ENCODE measurements around the gene GOLM1. TPM values are rescaled to one million over a fixed set of nuclear protein-coding genes. Genes with fewer than 3 reads are reported as not detected.

GOLM1 gene
- total RNA-seq, 1 experiment from 2014 or later = 75.1 TPM

DNA sequence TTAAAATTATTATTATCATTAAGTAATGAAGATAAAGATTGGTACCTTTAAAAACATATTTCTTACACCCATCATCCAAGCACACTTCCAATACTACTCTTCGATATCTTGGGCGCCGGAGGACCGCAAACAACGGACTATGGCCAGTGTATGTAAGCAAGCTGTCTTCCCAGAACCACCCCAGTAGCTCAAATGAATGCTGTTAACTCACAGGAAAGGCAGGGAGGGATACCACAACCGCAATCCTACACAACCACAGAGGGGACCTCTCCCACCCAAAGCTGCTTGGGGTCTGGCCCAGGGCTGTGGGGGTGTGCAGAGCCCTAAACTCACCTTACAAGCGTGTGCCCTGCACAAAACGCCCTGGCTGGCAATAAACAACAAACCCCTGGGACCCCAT, 20.6 kb downstream of the GOLM1 start:
- TF ChIP-seq ZNF232 (CRISPR knock-in tag; IDR thresholded peaks at IDR 0.05) = no peak
- no peak for TF ChIP-seq NFATC4 (CRISPR knock-in tag; IDR thresholded peaks at IDR 0.05)
- TF ChIP-seq ZNF219 (CRISPR knock-in tag; IDR thresholded peaks at IDR 0.05; ENCODE audit: borderline replicate concordance) = no peak
- TF ChIP-seq ZNF396 (CRISPR knock-in tag; IDR thresholded peaks at IDR 0.05; ENCODE audit: borderline replicate concordance) = no peak
- ChIA-PET CTCF (interaction anchor here (1.1 to 2.2 kb wide), 2 partner anchors 108 to 122 kb away, joined by 3 to 4 read pairs; no protein-coding TSS in a partner anchor), POLR2A (no interaction called here)
- Mint-ChIP-seq H3K36me3 (peaks cover 29% of the 10 kb centered on the region), H3K27ac (no peak overlapping the region), H3K4me1 (peaks cover 35% of the 10 kb centered on the region), H3K4me3 (no peak overlapping the region), H3K9me3 (0 out of 2 replicates have a peak, but pooled peaks cover 4% of the 10 kb centered on the region), H3K27me3 (ENCODE audit: low read depth) (no peaks in the 10 kb centered on the region)
- DNase-seq (ENCODE audit: low spot score) (no peak), ATAC-seq (no peak)

DNA sequence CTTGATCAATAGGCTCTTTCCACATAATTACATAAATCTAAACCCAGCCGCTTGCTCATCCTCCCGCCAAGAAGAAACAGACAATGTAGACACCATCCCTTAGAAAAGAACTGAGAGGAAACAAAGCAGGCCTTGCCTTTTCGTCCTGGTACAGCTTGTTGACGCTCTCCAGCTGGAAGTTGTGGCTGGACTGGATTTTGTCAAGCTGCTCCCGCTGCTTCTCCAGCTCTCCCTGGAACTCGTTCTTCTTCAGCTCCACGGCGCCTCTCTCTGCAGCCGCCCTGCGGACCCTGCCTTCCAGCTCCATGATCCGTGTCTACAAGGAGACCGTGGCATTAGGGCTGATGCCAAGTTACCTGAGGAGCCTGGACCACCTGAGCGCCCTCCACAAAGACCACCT, 22.1 kb downstream of the GOLM1 start:
- ChIA-PET CTCF (interaction anchor here (1.1 to 2.8 kb wide), 3 partner anchors 32 to 125 kb away, joined by 3 to 14 read pairs (median 9); no protein-coding TSS in a partner anchor), POLR2A (no interaction called here)
- Mint-ChIP-seq H3K9me3 (no peaks in the 10 kb centered on the region), H3K4me1 (peaks cover 25% of the 10 kb centered on the region), H3K27ac (no peak overlapping the region), H3K4me3 (no peak overlapping the region), H3K27me3 (ENCODE audit: low read depth) (no peaks in the 10 kb centered on the region), H3K36me3 (peaks cover 29% of the 10 kb centered on the region)
- TF ChIP-seq, protein P1, sequence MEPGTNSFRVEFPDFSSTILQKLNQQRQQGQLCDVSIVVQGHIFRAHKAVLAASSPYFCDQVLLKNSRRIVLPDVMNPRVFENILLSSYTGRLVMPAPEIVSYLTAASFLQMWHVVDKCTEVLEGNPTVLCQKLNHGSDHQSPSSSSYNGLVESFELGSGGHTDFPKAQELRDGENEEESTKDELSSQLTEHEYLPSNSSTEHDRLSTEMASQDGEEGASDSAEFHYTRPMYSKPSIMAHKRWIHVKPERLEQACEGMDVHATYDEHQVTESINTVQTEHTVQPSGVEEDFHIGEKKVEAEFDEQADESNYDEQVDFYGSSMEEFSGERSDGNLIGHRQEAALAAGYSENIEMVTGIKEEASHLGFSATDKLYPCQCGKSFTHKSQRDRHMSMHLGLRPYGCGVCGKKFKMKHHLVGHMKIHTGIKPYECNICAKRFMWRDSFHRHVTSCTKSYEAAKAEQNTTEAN (CRISPR knock-in tag; IDR thresholded peaks at IDR 0.05) = no peak
- no peak for TF ChIP-seq GABPB1 (CRISPR knock-in tag; IDR thresholded peaks at IDR 0.05)
- TF ChIP-seq, protein P2, sequence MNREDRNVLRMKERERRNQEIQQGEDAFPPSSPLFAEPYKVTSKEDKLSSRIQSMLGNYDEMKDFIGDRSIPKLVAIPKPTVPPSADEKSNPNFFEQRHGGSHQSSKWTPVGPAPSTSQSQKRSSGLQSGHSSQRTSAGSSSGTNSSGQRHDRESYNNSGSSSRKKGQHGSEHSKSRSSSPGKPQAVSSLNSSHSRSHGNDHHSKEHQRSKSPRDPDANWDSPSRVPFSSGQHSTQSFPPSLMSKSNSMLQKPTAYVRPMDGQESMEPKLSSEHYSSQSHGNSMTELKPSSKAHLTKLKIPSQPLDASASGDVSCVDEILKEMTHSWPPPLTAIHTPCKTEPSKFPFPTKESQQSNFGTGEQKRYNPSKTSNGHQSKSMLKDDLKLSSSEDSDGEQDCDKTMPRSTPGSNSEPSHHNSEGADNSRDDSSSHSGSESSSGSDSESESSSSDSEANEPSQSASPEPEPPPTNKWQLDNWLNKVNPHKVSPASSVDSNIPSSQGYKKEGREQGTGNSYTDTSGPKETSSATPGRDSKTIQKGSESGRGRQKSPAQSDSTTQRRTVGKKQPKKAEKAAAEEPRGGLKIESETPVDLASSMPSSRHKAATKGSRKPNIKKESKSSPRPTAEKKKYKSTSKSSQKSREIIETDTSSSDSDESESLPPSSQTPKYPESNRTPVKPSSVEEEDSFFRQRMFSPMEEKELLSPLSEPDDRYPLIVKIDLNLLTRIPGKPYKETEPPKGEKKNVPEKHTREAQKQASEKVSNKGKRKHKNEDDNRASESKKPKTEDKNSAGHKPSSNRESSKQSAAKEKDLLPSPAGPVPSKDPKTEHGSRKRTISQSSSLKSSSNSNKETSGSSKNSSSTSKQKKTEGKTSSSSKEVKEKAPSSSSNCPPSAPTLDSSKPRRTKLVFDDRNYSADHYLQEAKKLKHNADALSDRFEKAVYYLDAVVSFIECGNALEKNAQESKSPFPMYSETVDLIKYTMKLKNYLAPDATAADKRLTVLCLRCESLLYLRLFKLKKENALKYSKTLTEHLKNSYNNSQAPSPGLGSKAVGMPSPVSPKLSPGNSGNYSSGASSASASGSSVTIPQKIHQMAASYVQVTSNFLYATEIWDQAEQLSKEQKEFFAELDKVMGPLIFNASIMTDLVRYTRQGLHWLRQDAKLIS (CRISPR knock-in tag; IDR thresholded peaks at IDR 0.05; ENCODE audit: borderline replicate concordance) = no peak
- no peak for TF ChIP-seq ZNF671 (CRISPR knock-in tag; IDR thresholded peaks at IDR 0.05)
- TF ChIP-seq, protein P3, sequence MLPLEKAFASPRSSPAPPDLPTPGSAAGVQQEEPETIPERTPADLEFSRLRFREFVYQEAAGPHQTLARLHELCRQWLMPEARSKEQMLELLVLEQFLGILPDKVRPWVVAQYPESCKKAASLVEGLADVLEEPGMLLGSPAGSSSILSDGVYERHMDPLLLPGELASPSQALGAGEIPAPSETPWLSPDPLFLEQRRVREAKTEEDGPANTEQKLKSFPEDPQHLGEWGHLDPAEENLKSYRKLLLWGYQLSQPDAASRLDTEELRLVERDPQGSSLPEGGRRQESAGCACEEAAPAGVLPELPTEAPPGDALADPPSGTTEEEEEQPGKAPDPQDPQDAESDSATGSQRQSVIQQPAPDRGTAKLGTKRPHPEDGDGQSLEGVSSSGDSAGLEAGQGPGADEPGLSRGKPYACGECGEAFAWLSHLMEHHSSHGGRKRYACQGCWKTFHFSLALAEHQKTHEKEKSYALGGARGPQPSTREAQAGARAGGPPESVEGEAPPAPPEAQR (CRISPR knock-in tag; IDR thresholded peaks at IDR 0.05) = no peak
- no peak for TF ChIP-seq FOXJ3 (CRISPR knock-in tag; IDR thresholded peaks at IDR 0.05; ENCODE audit: borderline replicate concordance)
- TF ChIP-seq, protein P4, sequence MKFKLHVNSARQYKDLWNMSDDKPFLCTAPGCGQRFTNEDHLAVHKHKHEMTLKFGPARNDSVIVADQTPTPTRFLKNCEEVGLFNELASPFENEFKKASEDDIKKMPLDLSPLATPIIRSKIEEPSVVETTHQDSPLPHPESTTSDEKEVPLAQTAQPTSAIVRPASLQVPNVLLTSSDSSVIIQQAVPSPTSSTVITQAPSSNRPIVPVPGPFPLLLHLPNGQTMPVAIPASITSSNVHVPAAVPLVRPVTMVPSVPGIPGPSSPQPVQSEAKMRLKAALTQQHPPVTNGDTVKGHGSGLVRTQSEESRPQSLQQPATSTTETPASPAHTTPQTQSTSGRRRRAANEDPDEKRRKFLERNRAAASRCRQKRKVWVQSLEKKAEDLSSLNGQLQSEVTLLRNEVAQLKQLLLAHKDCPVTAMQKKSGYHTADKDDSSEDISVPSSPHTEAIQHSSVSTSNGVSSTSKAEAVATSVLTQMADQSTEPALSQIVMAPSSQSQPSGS (CRISPR knock-in tag; IDR thresholded peaks at IDR 0.05; ENCODE audit: borderline replicate concordance, low read depth) = no peak
- TF ChIP-seq, protein P5, sequence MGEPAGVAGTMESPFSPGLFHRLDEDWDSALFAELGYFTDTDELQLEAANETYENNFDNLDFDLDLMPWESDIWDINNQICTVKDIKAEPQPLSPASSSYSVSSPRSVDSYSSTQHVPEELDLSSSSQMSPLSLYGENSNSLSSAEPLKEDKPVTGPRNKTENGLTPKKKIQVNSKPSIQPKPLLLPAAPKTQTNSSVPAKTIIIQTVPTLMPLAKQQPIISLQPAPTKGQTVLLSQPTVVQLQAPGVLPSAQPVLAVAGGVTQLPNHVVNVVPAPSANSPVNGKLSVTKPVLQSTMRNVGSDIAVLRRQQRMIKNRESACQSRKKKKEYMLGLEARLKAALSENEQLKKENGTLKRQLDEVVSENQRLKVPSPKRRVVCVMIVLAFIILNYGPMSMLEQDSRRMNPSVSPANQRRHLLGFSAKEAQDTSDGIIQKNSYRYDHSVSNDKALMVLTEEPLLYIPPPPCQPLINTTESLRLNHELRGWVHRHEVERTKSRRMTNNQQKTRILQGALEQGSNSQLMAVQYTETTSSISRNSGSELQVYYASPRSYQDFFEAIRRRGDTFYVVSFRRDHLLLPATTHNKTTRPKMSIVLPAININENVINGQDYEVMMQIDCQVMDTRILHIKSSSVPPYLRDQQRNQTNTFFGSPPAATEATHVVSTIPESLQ (CRISPR knock-in tag; IDR thresholded peaks at IDR 0.05) = no peak
- no peak for TF ChIP-seq GTF2I (CRISPR knock-in tag; conservative IDR thresholded peaks at IDR 0.05)
- TF ChIP-seq FOXK1 (CRISPR knock-in tag; IDR thresholded peaks at IDR 0.05) = no peak
- no peak for TF ChIP-seq RORB (CRISPR knock-in tag; IDR thresholded peaks at IDR 0.05)
- TF ChIP-seq, protein P6, sequence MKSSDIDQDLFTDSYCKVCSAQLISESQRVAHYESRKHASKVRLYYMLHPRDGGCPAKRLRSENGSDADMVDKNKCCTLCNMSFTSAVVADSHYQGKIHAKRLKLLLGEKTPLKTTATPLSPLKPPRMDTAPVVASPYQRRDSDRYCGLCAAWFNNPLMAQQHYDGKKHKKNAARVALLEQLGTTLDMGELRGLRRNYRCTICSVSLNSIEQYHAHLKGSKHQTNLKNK (CRISPR knock-in tag; IDR thresholded peaks at IDR 0.05) = no peak
- no peak for TF ChIP-seq PRRX2 (CRISPR knock-in tag; IDR thresholded peaks at IDR 0.05)
- TF ChIP-seq, protein P7, sequence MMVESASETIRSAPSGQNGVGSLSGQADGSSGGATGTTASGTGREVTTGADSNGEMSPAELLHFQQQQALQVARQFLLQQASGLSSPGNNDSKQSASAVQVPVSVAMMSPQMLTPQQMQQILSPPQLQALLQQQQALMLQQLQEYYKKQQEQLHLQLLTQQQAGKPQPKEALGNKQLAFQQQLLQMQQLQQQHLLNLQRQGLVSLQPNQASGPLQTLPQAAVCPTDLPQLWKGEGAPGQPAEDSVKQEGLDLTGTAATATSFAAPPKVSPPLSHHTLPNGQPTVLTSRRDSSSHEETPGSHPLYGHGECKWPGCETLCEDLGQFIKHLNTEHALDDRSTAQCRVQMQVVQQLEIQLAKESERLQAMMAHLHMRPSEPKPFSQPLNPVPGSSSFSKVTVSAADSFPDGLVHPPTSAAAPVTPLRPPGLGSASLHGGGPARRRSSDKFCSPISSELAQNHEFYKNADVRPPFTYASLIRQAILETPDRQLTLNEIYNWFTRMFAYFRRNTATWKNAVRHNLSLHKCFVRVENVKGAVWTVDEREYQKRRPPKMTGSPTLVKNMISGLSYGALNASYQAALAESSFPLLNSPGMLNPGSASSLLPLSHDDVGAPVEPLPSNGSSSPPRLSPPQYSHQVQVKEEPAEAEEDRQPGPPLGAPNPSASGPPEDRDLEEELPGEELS (CRISPR knock-in tag; IDR thresholded peaks at IDR 0.05) = no peak
- TF ChIP-seq ZNF121 (CRISPR knock-in tag; IDR thresholded peaks at IDR 0.05) = no peak
- ATAC-seq = no peak
- DNase-seq (ENCODE audit: low spot score) = no peak
